Stimulated activated CD4-positive, alpha-beta T cell treated with anti-CD3 and anti-CD28 coated beads, Interleukin-1b, Interleukin-23, amount 100 ng/mL, for 1 hour (primary cell): ENCODE measurements around the gene CRYZL1.
"Not testable (repeated sequence)": the region's sequence is repeated elsewhere in the genome, so short reads cannot be mapped to it uniquely, and the experiment has no call there.

ENCODE experiments used
- DNase-seq, 2 donors: peaks; one replicate each; pipeline ENCODE4 v3.0.0-alpha.2; 2020; ENCODE audit warnings: low read depth in 2 of 2

The CRYZL1 gene

DNA sequence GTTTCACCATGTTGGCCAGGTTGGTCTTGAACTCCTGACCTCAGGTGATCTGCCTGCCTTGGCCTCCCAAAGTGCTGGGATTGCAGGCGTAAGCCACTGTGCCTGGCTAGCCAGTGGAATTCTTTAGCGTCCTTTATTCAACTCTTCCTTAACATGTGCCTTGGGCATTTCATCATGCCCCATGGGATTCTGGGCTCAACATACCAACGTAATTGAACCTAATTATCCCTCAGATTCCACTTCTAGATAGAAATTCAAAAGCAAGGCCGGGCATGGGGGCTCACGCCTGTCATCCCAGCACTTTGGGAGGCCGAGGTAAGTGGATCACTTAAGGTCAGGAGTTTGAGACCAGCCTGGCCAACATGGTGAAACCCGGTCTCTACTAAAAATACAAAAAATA is 15.4 kb downstream of the CRYZL1 start:
- DNase-seq = not testable (repeated sequence)

DNA sequence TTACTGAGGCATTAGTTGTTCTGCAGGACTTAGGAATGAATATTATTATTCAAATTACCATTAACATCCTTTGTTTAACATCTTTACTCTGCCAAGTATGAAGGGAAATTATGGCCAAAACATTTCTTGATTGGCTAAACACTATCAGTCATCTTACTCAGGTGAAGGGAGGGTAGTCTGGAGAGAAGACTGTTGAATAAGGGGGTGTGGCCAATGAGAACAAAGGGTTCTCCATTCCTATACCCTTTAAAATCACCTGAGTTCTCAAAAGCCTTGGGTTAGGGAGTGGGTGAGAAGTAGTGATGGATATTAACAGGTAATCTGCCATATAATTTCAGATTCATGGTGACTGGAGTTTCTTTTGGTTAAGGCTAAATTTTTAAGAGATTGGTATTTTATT is 19.3 kb downstream of the CRYZL1 start:
- DNase-seq = no peak

DNA sequence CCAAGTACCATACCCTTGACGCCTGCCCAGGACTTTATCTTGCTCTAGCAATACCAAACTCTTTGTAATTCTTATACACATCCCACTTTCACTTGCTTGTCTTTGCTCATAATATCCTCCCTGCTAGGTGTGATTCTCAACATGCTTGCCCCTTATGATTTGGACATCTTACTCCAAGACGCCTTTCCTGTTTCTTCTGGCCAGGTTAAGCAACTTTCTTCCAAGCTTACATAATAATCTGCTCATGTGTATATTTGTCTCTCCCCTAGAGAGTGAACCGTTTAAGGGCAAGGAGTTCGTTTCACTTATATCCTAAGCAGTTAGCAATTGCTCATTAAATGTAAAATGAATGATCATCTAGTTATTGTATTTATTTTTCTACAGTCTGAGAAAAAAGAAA is 21.8 kb downstream of the CRYZL1 start:
- no peak for DNase-seq

DNA sequence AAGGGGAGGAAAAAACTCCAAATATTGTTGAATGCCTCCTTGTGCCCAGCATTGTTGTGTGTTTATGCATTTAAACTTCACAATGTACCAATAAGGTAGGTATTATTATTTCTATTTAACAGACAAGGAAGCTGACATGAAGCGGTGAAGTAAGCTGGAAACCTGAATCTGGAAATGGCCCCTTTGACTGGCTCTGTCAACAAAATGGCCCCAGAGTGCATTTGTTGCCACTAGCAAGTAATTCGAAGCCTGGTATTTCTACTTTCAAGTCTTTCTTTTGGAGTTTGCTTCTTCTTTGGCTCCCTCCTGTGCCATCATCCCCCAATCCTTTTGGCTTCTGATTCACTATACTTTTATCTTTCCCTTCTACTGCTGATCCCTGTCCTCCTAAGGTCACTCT is 23.1 kb downstream of the CRYZL1 start:
- no peak for DNase-seq

DNA sequence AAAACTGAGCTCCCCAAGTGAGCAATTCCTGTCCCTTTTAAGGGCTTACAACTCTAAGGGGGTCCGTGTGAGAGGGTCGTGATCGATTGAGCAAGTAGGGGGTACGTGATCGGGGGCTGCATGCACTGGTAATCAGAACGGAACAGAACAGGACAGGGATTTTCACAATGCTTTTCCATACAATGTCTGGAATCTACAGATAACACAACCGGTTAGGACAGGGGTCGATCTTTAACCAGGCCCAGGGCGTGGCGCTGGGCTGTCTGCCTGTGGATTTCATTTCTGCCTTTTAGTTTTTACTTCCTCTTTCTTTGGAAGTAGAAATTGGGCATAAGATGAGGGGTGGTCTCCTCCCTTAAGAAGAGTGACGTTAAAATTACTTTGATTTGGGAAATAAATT is 24.0 kb downstream of the CRYZL1 start:
- not testable (repeated sequence) for DNase-seq

DNA sequence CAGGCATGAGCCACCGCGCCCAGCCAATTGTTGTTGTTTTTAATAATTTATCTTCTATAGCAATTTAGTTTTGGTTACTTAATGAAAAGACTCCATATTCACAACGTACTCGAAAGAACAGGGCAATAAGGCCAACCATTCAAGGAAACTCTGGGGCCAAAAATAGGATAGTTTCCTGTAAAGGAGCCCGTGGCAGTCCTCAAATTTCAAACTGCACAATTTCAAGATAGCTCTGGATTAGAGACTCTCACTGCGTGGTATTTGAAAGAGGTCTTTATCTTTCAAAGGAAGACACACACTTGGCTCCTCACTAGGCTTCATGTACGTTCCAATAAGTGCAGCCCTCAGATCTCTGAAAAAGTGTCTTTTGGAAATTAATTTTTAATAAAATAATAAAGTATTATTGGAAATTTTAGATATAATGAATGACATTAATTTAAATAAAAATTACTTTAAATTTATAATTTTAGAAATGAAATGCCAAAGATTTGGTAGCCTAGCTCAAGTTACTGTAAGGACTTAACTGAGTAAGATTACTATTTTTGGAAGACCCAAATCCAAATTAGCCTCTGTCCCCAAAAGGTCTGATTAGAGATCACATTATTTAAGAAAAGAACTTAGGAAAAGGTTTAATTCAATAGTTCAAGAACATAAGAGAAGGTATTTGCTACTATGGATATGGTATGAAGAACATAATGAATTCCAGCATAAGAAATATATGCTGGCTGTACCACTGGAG is 30.4 kb downstream of the CRYZL1 start:
- no peak for DNase-seq

DNA sequence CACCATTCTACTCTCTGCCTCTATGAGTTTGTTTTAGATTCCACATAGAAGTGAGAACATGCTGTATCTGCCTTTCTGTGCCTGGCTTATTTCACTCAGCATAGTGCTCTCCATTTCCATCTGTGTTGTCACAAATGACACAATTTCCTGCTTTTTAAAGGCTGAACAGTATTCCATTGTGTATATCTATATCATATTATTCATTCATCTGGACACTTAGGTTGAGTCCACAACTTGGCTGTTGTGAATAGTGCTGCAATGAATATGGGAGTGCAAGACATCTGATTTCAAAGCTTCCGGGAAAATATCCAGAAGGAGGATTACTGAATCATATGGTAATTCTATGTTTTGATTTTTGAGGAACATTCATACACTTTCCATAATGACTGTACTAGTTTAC is 33.0 kb downstream of the CRYZL1 start:
- no peak for DNase-seq

DNA sequence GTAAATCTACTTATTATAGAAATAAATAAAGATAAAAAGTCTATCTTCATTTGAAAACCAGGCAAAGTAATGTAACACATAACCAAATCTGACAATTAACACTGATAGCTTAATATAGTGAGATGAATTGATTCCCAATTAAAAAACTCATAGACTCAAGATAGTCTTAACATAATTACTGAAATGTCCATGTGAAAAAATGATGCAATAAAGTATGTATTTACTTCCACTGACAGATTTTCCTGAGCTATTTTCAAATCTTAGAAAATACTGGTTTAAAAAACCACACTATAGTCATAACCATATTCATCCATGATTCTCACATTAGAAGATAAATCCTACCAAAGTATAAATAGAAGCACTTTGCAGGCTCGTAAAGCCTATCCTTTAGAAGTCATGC is 43.5 kb downstream of the CRYZL1 start:
- no peak for DNase-seq

DNA sequence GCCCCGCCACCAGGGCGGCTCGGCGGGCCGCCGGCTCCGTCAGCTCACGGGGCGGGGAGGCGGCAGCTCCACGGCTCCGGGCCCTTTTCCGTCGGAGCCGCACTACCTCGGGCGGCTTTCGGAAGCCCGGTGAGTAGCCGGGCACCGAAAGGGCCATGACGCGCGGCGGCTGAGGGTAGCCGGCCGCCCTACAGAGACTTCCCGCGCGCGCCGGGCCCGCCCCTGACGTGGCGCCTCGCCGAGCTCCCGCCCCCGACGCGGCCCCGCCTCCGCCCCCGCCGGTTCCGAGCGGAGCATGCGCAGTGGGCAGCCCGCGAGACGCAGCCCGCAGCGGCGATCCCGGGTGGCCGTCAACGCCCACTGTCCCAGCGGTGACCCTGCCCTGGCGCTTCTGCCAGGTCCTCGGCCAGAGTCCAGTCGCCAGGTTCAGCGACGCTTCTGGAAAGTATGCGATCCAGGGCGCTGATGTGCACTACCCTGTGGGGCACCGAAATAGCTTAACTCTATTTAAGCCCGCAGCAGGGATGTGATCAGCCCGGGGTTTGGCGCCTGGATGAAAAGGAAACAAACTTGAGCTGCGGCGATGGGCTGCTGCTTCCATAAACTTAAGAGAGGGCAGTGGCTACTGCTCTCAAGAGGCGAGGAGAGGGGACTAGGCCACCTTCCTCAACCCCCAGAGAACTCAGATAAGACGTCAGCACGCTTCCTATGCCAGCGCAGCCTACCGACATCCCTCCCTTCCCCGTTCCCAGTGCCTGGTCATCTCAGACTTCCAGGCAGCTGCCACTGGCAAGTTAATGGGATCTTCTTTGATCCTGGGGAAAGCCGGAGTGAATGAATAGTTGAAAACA is 52.8 kb downstream of the CRYZL1 start, which contains the start of gene DONSON:
DONSON (minus strand) TSS at position 200 of the 851 bp plus-strand sequence; CDS start at position 157, 43 bp downstream.
- DNase-seq = peak; percentile 71 to 73

DNA sequence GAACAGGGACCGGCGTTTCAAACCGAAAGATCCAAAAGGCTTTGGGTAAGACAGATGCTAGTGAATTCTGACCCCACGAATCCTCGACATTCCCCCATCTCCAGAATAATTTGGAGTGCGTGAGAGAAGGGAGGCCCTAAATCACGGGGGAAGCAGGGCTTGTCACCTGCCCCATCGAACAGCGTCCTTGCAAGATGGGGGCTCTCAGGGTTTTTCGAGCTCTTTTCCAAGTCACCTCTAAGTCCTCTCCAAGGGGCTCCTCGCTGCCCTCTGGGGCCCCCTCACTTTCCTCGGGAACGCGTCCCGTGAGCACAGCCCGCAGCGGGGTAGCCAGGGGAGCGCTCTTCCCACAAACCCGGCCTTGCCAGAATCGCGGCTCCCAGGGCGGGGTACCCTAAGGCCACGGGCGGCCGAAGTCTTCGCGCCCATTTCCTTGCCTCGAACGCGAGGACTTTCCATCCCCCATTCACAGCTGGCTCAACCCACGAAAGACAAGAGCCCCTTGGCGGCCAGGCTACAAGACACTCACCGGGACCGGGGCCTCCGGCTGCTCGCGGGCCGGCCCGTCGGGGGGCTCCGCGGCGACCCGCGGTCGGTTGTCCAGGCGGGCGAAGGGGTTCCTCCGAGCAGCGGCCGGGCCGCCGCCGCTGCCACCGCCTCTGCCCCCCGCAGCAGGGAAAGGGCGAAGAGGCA is 53.6 kb downstream of the CRYZL1 start:
- DNase-seq = no peak

DNA sequence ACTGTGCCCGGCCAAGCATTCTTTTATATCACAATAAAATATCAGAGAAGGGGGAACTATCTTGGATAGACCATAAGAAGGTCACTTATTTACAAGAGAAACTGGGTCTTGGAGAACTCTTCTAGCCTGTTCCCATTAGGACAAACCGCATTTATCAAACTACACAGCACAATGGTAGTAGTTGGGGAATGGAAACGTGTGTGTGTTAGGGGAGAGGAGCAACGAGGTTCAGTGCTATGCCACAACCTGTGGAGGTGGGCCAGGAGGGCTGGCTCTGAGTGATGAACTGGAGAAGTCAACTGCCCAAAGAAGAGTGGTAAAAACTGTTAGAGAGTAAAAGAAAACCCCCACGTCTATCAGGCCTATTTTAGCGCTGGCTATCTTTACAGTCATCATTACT is 54.6 kb downstream of the CRYZL1 start:
- no peak for DNase-seq

DNA sequence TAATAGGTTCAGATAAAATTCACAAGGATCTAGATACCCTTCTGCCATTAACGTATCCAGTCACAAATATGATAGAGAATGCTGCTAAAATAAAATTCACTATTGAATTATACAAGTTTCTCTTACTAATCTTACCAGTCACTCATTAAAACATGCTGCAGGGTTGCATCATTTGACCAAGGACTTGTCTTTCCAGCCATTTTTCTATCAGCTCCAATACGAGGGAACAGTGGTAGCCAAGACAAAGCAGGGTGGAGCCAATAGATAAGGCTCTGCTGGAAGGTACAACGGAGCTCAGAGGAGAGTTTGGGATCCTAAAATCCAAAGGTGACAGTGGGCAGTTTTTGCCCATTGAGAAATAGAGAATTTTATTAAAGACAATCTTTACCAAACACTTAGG is 57.1 kb downstream of the CRYZL1 start:
- DNase-seq = no peak

DNA sequence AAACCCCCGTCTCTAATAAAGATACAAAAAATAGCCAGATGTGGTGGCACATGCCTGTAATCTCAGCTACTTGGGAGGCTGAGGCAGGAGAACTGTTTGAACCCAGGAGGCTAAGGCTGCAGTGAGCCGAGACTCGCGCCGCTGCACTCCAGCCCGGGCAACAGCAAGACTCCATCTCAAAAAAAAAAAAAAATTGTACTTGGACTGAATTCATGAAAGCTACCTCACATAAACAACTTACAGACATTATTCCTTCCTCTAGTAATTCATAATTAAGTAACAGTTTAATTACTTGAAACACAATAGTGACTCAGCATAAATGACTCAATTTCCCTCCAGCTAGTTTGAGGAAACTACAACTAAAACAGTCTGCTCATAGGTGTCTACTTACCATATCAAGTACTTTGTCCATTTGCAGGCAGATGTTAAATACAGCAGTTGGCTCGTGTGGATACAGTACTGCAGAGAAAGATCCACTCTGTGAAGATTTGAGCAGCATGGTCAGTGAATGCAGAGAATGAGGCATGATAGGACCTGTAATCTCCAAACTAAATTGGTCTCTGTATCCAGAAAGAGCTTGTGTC is 62.5 kb downstream of the CRYZL1 start:
- no peak for DNase-seq

DNA sequence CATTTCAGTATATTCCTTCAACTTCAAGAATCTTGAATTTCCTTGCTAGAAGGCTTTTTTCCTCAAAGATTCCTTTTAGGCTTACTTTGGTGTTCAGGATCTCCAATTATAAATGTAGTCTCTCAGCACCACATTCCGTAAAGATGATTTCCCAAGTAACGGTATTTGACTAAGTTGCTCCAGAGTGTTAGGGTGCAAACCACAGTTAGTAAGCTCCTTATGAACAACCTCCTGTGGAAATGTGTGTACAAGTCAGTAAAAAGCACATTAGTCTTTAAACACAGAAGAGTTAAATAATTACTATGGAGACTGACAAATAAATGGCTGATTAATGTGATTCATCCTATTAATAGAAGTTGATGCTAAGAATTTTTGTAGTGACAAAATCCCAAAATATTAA is 63.3 kb downstream of the CRYZL1 start:
- no peak for DNase-seq

DNA sequence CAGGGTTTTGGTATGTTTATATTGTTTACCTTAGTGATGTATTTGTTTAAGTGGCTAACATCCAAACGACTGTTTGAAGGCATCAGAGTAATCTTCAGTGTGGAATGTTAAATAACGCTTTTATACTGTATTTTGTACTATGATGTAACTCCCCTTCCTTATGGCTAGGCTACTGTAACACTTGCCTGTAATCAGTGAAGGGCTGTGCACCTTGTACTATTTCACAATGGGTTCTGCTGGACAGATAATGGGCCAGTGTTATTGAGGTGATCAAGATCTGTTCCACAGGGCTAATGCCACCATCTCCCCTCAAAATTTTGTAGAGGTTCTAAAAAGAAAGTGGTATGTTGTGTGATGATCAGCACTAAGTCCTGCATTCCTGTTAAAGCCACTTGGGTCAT is 64.8 kb downstream of the CRYZL1 start:
- not testable (repeated sequence) for DNase-seq

DNA sequence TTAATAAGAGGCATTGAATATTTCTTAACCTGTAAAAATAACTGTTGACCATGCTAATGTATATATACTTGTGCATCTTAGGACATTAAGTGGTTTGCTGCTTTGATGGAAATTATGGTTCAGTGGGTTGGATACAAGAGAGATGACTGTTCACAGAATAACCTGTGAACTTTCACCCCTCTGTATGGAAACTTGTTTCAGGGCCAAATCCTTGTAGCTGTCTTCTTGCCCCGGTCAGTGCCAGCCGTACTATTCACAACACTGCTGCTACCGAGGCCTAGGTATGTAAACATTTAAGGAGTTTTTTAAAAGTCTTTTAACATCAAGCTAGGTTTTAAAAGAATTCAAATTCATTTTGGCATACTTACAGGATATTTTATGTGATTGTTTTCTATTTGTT is 69.2 kb downstream of the CRYZL1 start:
- no peak for DNase-seq

DNA sequence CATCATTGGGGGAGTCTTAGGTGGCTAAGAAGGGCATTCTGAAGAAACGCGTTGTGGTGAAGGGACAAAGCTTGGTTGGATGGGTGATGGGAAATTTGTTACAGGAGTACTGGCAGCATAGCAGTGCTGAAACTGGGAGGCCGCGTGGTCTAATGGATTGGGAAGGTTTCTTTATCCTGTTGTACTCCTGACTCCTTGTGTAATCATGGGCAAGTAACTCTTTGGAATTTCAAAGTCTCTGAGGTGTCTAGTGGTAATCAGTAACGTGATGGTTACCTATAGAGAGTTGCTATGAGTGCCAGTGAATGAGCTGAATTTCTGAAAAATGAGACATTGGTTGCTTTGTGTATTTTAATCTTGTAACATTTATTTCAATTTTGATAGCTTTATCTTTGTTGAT is 71.5 kb downstream of the CRYZL1 start:
- DNase-seq = no peak

DNA sequence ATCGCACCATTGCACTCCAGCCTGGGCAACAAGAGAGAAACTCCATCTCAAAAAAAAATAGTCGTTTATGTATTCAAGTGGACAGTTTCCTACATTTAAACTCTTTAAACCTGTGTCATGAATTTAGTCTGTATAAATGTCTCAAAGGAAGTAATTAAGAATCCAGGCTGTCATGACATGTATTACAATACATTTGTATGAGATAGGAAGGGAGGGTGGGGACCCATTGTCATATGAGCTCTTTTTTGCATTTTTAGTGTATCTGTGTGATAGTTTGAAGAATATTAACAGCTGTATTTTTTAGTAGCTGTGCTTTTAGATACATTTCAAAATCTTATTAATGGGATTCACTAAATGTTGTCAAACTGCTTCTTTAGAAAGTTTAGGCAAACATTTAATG is 73.1 kb downstream of the CRYZL1 start:
- no peak for DNase-seq

DNA sequence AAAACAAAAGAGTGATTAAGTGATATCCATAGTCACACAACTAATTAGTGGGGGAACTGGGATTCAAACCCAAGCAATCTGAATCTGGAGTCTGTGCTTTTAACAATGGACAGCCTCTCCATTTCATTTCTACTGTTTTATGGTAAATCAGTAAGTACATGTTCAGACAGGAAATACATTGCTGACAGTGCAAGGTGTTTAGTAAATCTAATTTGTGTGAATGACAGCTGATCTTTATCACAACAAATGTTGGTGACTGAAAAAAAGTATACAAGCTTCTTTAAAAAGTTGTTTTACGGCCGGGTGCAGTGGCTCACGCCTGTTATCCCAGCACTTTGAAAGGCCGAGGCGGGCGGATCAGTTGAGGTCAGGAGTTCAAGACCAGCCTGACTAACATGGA is 73.6 kb downstream of the CRYZL1 start:
- no peak for DNase-seq

DNA sequence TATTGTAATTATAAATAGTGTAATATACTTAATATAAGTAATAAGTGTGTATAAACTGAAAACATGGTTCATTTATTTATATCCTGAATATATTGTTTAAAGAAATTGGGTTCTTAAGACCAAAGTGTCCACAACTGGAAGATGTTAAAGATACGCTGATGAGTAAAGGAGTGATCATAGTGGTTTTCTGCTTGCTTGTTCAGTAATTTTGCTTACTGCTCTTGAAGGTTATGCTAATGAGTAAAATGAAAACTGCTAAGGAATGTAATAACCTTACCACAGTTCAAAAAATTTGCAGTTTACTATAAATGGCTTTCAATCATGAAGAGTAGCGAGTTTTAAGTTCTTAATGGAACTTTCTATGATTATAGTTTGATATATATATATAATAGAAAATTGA is 75.0 kb downstream of the CRYZL1 start:
- DNase-seq = no peak

DNA sequence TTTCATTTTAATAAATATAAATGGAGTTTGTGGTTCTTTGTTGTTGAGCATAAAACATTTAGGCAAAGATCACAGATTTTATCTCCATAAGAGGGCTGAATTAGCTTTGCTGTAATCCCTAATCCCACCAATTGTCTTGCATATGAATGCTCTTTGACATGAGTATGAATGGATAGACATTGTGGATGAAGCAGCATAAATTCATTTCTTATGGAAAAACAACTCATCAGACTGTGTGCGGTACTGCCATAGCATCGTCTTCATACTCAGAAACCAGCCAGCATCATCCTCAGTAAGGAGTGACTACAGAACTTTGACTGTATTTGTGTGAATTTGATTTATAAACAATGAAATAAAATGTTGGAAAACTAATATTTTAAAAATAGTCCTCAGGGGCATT is 79.2 kb downstream of the CRYZL1 start:
- DNase-seq = no peak

DNA sequence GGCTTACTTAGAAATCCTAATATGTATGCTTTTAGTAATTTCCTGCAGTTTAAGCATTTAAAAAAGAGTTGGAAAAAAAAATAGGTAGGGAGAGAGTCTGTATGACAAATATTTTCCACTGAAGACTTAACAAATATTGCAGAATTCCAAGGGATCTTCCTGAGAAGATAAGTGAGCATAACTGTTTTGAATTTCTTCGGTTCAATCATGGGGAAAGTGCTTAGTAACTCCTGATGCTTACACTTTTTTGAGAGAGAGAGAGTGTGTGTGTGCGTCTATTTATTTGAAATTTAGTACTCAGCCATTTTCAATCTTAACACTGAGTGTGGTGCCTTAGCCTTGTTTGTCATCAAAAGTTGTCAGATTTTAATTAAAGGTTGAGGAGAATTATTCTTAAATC is 80.2 kb downstream of the CRYZL1 start:
- no peak for DNase-seq
